Gastrocnemius medialis (tissue), 4 donors: ENCODE data around the gene SSC4D. TPM values are rescaled to one million over a fixed set of nuclear protein-coding genes. Genes with fewer than 3 reads are reported as not detected.
A peak's percentile ranks its signal among the peaks of the same experiment; 100 is the strongest.

Experiments used
- ATAC-seq, 2 donors: fragments of 150-250 bp; one replicate each; pipeline ENCODE4 v1.9.1; 2016
- DNase-seq, 2 donors: peaks; one replicate each; pipeline ENCODE4 v3.0.0-alpha.2; 2019
- H3K27ac ChIP-seq, 4 donors: fragments of 200-600 bp; sonication (generic); 1 replicate in 1 of 4; 2 replicates in 3 of 4; pipeline ENCODE4 v1.5.1; 2016 to 2018; ENCODE audit warnings: mild to moderate bottlenecking in 2 of 4, moderate library complexity in 1 of 4
- H3K27me3 ChIP-seq, 3 donors: fragments of 200-600 bp; sonication (generic) in 2 of 3; 1 replicate in 1 of 3; 2 replicates in 2 of 3; pipeline versions ENCODE4 v1.5.1 to v1.6.0; 2016 to 2019; ENCODE audit warnings: mild to moderate bottlenecking in 1 of 3, moderate library complexity in 1 of 3
- H3K36me3 ChIP-seq, 2 donors: fragments of 200-600 bp; sonication (generic) in 1 of 2; one replicate each; pipeline ENCODE4 v1.5.1; 2017 to 2018
- H3K4me1 ChIP-seq, 2 donors: fragments of 200-600 bp; sonication (generic) in 1 of 2; one replicate each; pipeline ENCODE4 v1.5.1; 2016 to 2017; ENCODE audit warnings: mild to moderate bottlenecking in 2 of 2
- H3K4me3 ChIP-seq, 4 donors: fragments of 200-600 bp; sonication (generic) in 3 of 4; 1 replicate in 1 of 4; 2 replicates in 3 of 4; pipeline ENCODE4 v1.5.1; 2016 to 2019; ENCODE audit warnings: mild to moderate bottlenecking in 2 of 4
- H3K9me3 ChIP-seq, 3 donors: fragments of 200-600 bp; sonication (generic) in 2 of 3; 1 replicate in 1 of 3; 2 replicates in 2 of 3; pipeline ENCODE4 v1.5.1; 2016 to 2019
- POLR2A ChIP-seq, 2 donors: fragments of 450-650 bp; IDR thresholded peaks; one replicate each; pipeline ENCODE4 v1.6.1; 2017; ENCODE audit warnings: antibody characterized with exemption in 2 of 2, mild to moderate bottlenecking in 2 of 2, moderate library complexity in 2 of 2
- in situ Hi-C, 4 donors: fragments of 200-750 bp; cut with MboI; loops; one replicate each; pipeline versions ENCODE4 v1.15.0 to v1.8.0; 2017; ENCODE audit warnings: low sequenced_read_pairs in 4 of 4
- intact Hi-C: fragments of 100-400 bp; cut with DNase I; formaldehyde crosslinking; loops from one replicate; pipeline ENCODE4 v1.15.1; 2023; ENCODE audit warnings: low total_unique reads
- total RNA-seq, 4 donors: library from RNA; depleted of rRNA; stranded (reverse); fragments of >200 nt; gene quantifications; one replicate each; pipeline versions ENCODE4 v1.1.0 to v1.2.3, GENCODE V29; 2016
- TF ChIP-seq, protein P1 (sequence below), 5 experiments: fragments of 450-650 bp in 3 of 5; fragments of 200-600 bp in 2 of 5; sonication (generic) in 2 of 5; IDR thresholded peaks in 4 of 5; conservative IDR thresholded peaks in 1 of 5; 1 replicate in 4 of 5; 2 replicates in 1 of 5; pipeline ENCODE4 v1.5.1; 2016 to 2019; ENCODE audit warnings: antibody characterized with exemption in 5 of 5, mild to moderate bottlenecking in 3 of 5, moderate library complexity in 3 of 5

SSC4D gene
- total RNA-seq, 4 donors from 2014 or later = 0.20 to 0.68 (median 0.25) TPM; not detected in 1

DNA sequence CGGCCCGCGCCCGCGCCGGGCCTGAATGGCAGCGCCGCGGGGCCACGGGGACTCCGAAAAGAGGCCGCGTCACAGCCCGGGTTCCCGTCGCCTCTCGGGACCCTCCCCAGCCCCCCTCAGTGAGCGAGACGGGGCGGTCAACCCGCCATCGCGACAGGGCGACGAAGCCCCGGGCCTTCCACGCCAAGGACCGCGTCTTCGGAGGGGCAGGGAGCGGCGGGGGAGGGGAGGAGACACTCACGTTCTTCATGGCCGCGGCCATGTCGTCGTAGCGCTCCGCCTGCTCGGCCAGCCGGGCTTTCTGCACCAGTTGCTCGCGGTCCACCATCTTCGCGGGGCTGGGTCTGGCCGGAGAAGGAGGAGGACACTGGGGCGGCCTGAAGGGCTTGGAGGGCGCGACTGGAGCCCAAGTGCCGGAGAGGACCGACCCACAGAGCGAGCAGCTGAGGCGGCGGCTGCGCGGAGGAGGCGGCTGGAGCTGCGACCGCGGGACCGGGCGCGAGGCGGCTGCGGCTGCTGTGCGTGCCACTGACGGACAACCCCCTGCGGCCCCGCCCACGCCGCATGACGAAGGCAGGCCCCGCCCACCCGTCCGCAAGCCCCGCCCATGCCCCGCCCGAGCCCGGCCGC, 50.9 kb downstream of the SSC4D start, which contains the start of gene YWHAG:
Gene YWHAG, minus strand, starts transcription at position 511 of the 630 bp plus-strand sequence. Its CDS starts 183 bp downstream, at position 328.
- in situ Hi-C loops (loop anchor here in 1 of 4 donors (5.0 kb wide), 1 partner anchor 36 kb away; no protein-coding TSS in a partner anchor), intact Hi-C loops (loop anchor here (1.0 to 5.0 kb wide), 4 partner anchors 35 to 181 kb away; no protein-coding TSS in a partner anchor)
- Histone ChIP-seq H3K27me3 (no peaks in the 10 kb centered on the region), H3K27ac (peak within 1 kb of the TSS; percentile 96 to 100 (median 98)), H3K4me1 (peaks cover 45 to 46% of the 10 kb centered on the region in 2 donors), H3K36me3 (no peaks in the 10 kb centered on the region), H3K4me3 (peak within 1 kb of the TSS; percentile 81 to 97 (median 90)), H3K9me3 (no peaks in the 10 kb centered on the region)
- TF ChIP-seq POLR2A (IDR thresholded peaks at IDR 0.05) = peak; percentile 99
- TF ChIP-seq, protein P1, sequence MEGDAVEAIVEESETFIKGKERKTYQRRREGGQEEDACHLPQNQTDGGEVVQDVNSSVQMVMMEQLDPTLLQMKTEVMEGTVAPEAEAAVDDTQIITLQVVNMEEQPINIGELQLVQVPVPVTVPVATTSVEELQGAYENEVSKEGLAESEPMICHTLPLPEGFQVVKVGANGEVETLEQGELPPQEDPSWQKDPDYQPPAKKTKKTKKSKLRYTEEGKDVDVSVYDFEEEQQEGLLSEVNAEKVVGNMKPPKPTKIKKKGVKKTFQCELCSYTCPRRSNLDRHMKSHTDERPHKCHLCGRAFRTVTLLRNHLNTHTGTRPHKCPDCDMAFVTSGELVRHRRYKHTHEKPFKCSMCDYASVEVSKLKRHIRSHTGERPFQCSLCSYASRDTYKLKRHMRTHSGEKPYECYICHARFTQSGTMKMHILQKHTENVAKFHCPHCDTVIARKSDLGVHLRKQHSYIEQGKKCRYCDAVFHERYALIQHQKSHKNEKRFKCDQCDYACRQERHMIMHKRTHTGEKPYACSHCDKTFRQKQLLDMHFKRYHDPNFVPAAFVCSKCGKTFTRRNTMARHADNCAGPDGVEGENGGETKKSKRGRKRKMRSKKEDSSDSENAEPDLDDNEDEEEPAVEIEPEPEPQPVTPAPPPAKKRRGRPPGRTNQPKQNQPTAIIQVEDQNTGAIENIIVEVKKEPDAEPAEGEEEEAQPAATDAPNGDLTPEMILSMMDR (IDR thresholded peaks at IDR 0.05 in 4 of 5, conservative IDR thresholded peaks at IDR 0.05 in 1 of 5) = peak in 1 of 5 experiments; percentile 9
- ATAC-seq (peak; percentile 75 to 79), DNase-seq (peak; percentile 85 to 87)

DNA sequence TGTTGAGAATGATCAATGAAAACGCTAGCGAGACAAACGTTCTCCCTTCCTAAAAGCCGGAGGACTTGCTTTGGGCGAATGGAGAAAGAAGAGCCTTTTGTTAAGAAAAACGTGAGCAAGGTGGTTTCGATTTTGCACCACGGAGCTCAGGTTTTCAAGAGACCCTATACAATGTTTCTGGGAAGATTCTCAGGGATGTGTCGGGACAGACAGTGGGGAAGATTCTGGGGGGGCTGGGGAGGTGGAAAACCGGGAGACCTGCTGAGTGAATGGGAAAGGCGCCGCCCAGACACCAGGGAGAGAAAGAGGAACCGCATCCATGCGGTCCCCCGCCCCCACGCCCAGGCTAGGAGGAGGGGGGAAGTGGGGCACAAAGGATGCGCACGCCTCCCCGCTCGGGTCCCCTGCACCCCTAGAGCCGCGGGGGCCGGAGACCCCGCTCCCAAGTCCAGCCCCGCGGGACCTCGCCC, 51.5 kb downstream of the SSC4D start:
- Histone ChIP-seq H3K36me3 (no peaks in the 10 kb centered on the region), H3K4me3 (peak overlapping the region; percentile 81 to 97 (median 90)), H3K27me3 (no peaks in the 10 kb centered on the region), H3K9me3 (no peaks in the 10 kb centered on the region), H3K4me1 (peaks cover 48 to 52% of the 10 kb centered on the region in 2 donors), H3K27ac (peak overlapping the region; percentile 96 to 100 (median 98))
- intact Hi-C loops (loop anchor here (5.0 kb wide), 1 partner anchor 181 kb away; no protein-coding TSS in a partner anchor), in situ Hi-C loops (loop anchor here in 1 of 4 donors (5.0 kb wide), 1 partner anchor 36 kb away; no protein-coding TSS in a partner anchor)
- DNase-seq (peak; percentile 58 to 69), ATAC-seq (peak; percentile 26 to 48)
- TF ChIP-seq, protein P1 (IDR thresholded peaks at IDR 0.05 in 4 of 5, conservative IDR thresholded peaks at IDR 0.05 in 1 of 5) = no peak
- TF ChIP-seq POLR2A (IDR thresholded peaks at IDR 0.05) = no peak

DNA sequence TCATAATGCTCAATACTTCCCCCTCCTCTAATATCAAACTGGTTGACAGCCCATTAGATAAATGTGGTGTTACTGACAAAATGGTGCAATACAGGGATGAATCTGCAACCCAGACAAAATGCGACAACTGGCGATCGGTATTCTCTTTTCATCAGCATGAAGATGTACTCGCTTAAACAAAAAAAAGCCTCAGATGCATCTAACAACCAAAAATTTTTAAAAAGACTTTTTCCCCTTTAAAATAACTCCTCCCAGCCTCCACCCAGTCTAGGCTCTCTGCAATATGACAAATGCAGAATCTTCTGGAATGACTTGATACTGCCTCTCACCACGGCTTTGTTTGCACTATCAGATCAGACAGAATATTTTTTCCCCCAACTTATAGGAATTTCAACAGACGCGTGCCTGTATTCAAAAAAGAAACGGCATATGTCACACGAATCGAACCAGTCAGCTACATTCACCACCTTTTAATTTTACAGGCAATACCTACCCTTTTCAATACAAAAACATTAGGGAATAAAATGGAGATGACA, 52.0 kb downstream of the SSC4D start:
- TF ChIP-seq POLR2A (IDR thresholded peaks at IDR 0.05) = no peak
- TF ChIP-seq, protein P1 (IDR thresholded peaks at IDR 0.05 in 4 of 5, conservative IDR thresholded peaks at IDR 0.05 in 1 of 5) = no peak
- intact Hi-C loops = loop anchor here (5.0 kb wide), 1 partner anchor 180 kb away; no protein-coding TSS in a partner anchor
- in situ Hi-C loops = loop anchor here in 1 of 4 donors (5.0 kb wide), 1 partner anchor 35 kb away; no protein-coding TSS in a partner anchor
- peak overlapping the region; percentile 81 to 97 (median 90) for H3K4me3 ChIP-seq
- no peaks in the 10 kb centered on the region for H3K9me3 ChIP-seq
- peak overlapping the region; percentile 96 to 100 (median 98) for H3K27ac ChIP-seq
- no peaks in the 10 kb centered on the region for H3K36me3 ChIP-seq
- H3K27me3 ChIP-seq = no peaks in the 10 kb centered on the region
- ATAC-seq = no peak
- peak in 1 of 2 donors; percentile 9 for DNase-seq
- H3K4me1 ChIP-seq = peaks cover 53 to 57% of the 10 kb centered on the region in 2 donors

DNA sequence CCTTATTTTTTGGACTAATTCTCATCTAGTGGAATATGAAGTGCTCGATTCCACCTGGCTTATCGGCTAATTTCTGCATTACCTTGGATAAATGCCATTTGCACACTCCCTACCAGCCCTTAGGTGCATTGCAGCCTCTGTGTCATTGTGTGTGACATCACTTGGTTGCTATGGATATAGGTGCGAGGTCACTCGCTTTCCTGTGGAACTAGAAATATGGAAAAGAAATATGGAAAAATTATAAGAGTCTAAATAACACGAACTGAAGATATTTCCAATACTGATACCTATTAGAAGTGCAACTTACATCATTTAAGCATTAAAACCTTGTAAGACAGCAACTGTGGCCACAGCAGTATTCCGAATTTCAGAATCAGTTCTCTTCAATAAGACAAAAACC, 52.7 kb downstream of the SSC4D start:
- DNase-seq (peak in 1 of 2 donors; percentile 8), ATAC-seq (no peak)
- no peaks in the 10 kb centered on the region for H3K36me3 ChIP-seq
- peaks cover 60 to 64% of the 10 kb centered on the region in 2 donors for H3K4me1 ChIP-seq
- H3K9me3 ChIP-seq = no peaks in the 10 kb centered on the region
- in situ Hi-C loops = loop anchor here in 1 of 4 donors (5.0 kb wide), 1 partner anchor 35 kb away; no protein-coding TSS in a partner anchor
- TF ChIP-seq, protein P1 (IDR thresholded peaks at IDR 0.05 in 4 of 5, conservative IDR thresholded peaks at IDR 0.05 in 1 of 5) = peak in 1 of 5 experiments; percentile 10
- TF ChIP-seq POLR2A (IDR thresholded peaks at IDR 0.05) = no peak
- H3K27ac ChIP-seq = peak overlapping the region; percentile 96 to 100 (median 98)
- no peaks in the 10 kb centered on the region for H3K27me3 ChIP-seq
- intact Hi-C loops = loop anchor here (5.0 kb wide), 1 partner anchor 180 kb away; no protein-coding TSS in a partner anchor
- H3K4me3 ChIP-seq = peak overlapping the region; percentile 81 to 97 (median 90)
